B cell (primary cell): ENCODE data around the gene RALY. TPM values are rescaled to one million over a fixed set of nuclear protein-coding genes. Genes with fewer than 3 reads are reported as not detected.

ENCODE experiments used
- ATAC-seq: fragments of 200-7000 bp; cut with Tn5 transposase; one replicate; pipeline ENCODE4 v1.10.0; 2021; ENCODE audit warnings: low read depth, mild to moderate bottlenecking, moderate number of reproducible peaks, moderate library complexity
- CTCF ChIA-PET: fragments of 350-600 bp; sonication (Branson Sonifier 250); formaldehyde crosslinking; loops from one replicate; lab custom pipeline; 2021; ENCODE audit warnings: antibody characterized with exemption, inconsistent platforms; lab: Charles Lee
- POLR2A ChIA-PET: fragments of 350-600 bp; sonication (Branson Sonifier 250); formaldehyde crosslinking; loops from one replicate; lab custom pipeline; 2021; ENCODE audit warnings: antibody characterized with exemption; lab: Charles Lee
- DNase-seq: peaks from one replicate; pipeline ENCODE4 v3.0.0; 2013
- H2AFZ ChIP-seq: 2 replicates; pipeline ENCODE4 v1.6.1; 2012; ENCODE audit warnings: mild to moderate bottlenecking, low read depth, low read length; ENCODE audit not compliant: insufficient read depth, poor library complexity, severe bottlenecking
- H3K27ac ChIP-seq, 2 donors: 1 replicate in 1 of 2; 2 replicates in 1 of 2; pipeline ENCODE4 v1.5.1; 2012 to 2013; ENCODE audit warnings: low read length in 2 of 2, mild to moderate bottlenecking in 2 of 2, moderate library complexity in 1 of 2
- H3K27me3 ChIP-seq, 4 experiments: fragments of 200-600 bp in 1 of 4; sonication (generic) in 1 of 4; replicated peaks in 1 of 4; 1 replicate in 2 of 4; 2 replicates in 2 of 4; pipeline versions ENCODE4 v1.6.1 to v1.7.0; 2013 to 2016; ENCODE audit warnings: low read length in 3 of 4, mild to moderate bottlenecking in 2 of 4, mixed read lengths in 1 of 4, moderate library complexity in 1 of 4; ENCODE audit not compliant: insufficient read depth in 4 of 4, control insufficient read depth in 3 of 4; ENCODE audit errors: control extremely low read depth in 1 of 4
- H3K36me3 ChIP-seq, 2 experiments: replicated peaks in 1 of 2; 1 replicate in 1 of 2; 2 replicates in 1 of 2; pipeline versions ENCODE4 v1.6.1 to v1.7.1; 2013; ENCODE audit warnings: low read length in 1 of 2; ENCODE audit not compliant: insufficient read depth in 2 of 2, control insufficient read depth in 1 of 2; ENCODE audit errors: control extremely low read depth in 1 of 2, extremely low read depth in 1 of 2
- H3K4me1 ChIP-seq, 2 donors: fragments of 200-600 bp in 1 of 2; sonication (generic) in 1 of 2; 1 replicate in 1 of 2; 2 replicates in 1 of 2; pipeline versions ENCODE4 v1.5.1 to v1.6.1; 2013 to 2017; ENCODE audit warnings: low read length in 2 of 2; ENCODE audit not compliant: control insufficient read depth in 2 of 2, insufficient read depth in 2 of 2
- H3K4me2 ChIP-seq: replicated peaks from 2 replicates; pipeline ENCODE3; 2012; ENCODE audit warnings: mild to moderate bottlenecking, low read depth, low read length; ENCODE audit not compliant: poor library complexity, severe bottlenecking
- H3K4me3 ChIP-seq, 5 experiments: fragments of 200-600 bp in 1 of 5; sonication (generic) in 1 of 5; 1 replicate in 3 of 5; 2 replicates in 2 of 5; pipeline versions ENCODE4 v1.5.1 to v1.7.0; 2011 to 2016; ENCODE audit warnings: low read length in 4 of 5, mild to moderate bottlenecking in 4 of 5, low read depth in 2 of 5, control low read depth in 1 of 5, moderate library complexity in 1 of 5; ENCODE audit not compliant: insufficient read depth in 1 of 5; ENCODE audit errors: control extremely low read depth in 1 of 5, extremely low read depth in 1 of 5
- H3K79me2 ChIP-seq: fragments of 200-600 bp; sonication (generic); one replicate; pipeline ENCODE4 v1.6.0; 2016; ENCODE audit warnings: low read length; ENCODE audit not compliant: control insufficient read depth, insufficient read depth
- H3K9ac ChIP-seq: fragments of 200-600 bp; sonication (generic); 2 replicates; pipeline ENCODE4 v1.6.1; 2017; ENCODE audit warnings: mild to moderate bottlenecking, low read length, moderate library complexity
- H3K9me3 ChIP-seq, 3 donors: one replicate each; pipeline versions ENCODE4 v1.6.1 to v1.7.1; 2013; ENCODE audit warnings: low read length in 2 of 3; ENCODE audit not compliant: control insufficient read depth in 2 of 3, insufficient read depth in 1 of 3; ENCODE audit errors: control extremely low read depth in 1 of 3
- H4K20me1 ChIP-seq: 2 replicates; pipeline ENCODE4 v1.6.0; 2012; ENCODE audit warnings: mild to moderate bottlenecking, low read length; ENCODE audit not compliant: insufficient read depth, control insufficient read depth, poor library complexity, severe bottlenecking
- H3K27ac Mint-ChIP-seq: one replicate; pipeline ENCODE4 v1.8.0; 2021; ENCODE audit warnings: mixed read lengths
- H3K27me3 Mint-ChIP-seq: one replicate; pipeline ENCODE4 v1.8.0; 2021; ENCODE audit warnings: mixed read lengths
- H3K4me1 Mint-ChIP-seq: one replicate; pipeline ENCODE4 v1.8.0; 2021; ENCODE audit warnings: mixed read lengths
- H3K4me3 Mint-ChIP-seq: one replicate; pipeline ENCODE4 v1.8.0; 2021; ENCODE audit warnings: mixed read lengths
- H3K9me3 Mint-ChIP-seq: one replicate; pipeline ENCODE4 v1.8.0; 2022; ENCODE audit warnings: mixed read lengths; ENCODE audit not compliant: insufficient read depth
- EZH2 ChIP-seq: IDR thresholded peaks from 2 replicates; pipeline ENCODE4 v1.6.1; 2012; ENCODE audit warnings: borderline replicate concordance, low read depth, mild to moderate bottlenecking, moderate library complexity, low read length; ENCODE audit not compliant: insufficient read depth, poor library complexity, severe bottlenecking
- WGBS: methylation state at CpG from one replicate; pipeline ENCODE4 v1.1.5; 2013; ENCODE audit warnings: missing lambda C conversion rate; ENCODE audit not compliant: insufficient coverage; 5-methylcytosine and 5-hydroxymethylcytosine counted together
- intact Hi-C: fragments of 100-400 bp; cut with micrococcal nuclease; formaldehyde crosslinking; loops from one replicate; pipeline ENCODE4 v1.10.0; 2022
- polyA plus RNA-seq: library from polyadenylated mRNA; depleted of rRNA; stranded (reverse); fragments of >200 nt; gene quantifications from 2 replicates; pipeline ENCODE4 v1.2.3, GENCODE V29; 2012
- total RNA-seq, 2 donors: library from RNA; stranded (reverse); fragments of 120-200 nt in 1 of 2; gene quantifications; 1 replicate in 1 of 2; 2 replicates in 1 of 2; pipeline versions ENCODE4 v1.2.3 to v1.2.4, GENCODE V29; 2013 to 2022
- TF ChIP-seq, protein P1 (sequence below): fragments of 200-600 bp; IDR thresholded peaks from one replicate; pipeline ENCODE4 v1.8.0; 2022; ENCODE audit warnings: antibody characterized with exemption, mild to moderate bottlenecking

Gene RALY
- total and polyA plus RNA-seq, 2 donors (not counting 1 experiment from before 2014, with no cell fraction given) = 89.8 to 94.4 TPM

DNA sequence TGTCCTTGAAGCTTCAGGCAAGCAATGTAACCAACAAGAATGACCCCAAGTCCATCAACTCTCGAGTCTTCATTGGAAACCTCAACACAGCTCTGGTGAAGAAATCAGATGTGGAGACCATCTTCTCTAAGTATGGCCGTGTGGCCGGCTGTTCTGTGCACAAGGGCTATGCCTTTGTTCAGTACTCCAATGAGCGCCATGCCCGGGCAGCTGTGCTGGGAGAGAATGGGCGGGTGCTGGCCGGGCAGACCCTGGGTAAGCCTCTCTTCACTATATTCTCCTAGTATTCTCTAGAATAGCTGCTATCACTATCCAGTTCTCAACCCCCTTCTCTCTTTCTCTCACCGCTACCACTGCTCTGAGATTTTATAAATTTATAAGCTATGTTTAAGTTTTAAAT, 78.4 kb downstream of the RALY start:
- no peak overlapping the region for H3K4me3 Mint-ChIP-seq
- Histone ChIP-seq H3K36me3 (peaks cover 4 to 56% of the 10 kb centered on the region in 2 experiments), H3K4me3 (no peak overlapping the region), H3K27ac (no peak overlapping the region), H3K9ac (no peak overlapping the region), H3K79me2 (peaks cover 72% of the 10 kb centered on the region), H3K4me1 (peaks cover 9 to 13% of the 10 kb centered on the region in 2 donors), H2AFZ (no peak overlapping the region), H3K9me3 (no peaks in the 10 kb centered on the region), H3K4me2 (no peak overlapping the region), H3K27me3 (no peaks in the 10 kb centered on the region), H4K20me1 (peaks cover 85% of the 10 kb centered on the region)
- ChIA-PET CTCF (interaction anchor here (0.6 to 9.9 kb wide), 5 partner anchors 11 to 225 kb away, joined by 3 to 139 read pairs (median 4); no protein-coding TSS in a partner anchor), POLR2A (no interaction called here)
- DNase-seq = no peak
- H3K4me1 Mint-ChIP-seq = peaks cover 21% of the 10 kb centered on the region
- H3K9me3 Mint-ChIP-seq = no peaks in the 10 kb centered on the region
- TF ChIP-seq, protein P1, sequence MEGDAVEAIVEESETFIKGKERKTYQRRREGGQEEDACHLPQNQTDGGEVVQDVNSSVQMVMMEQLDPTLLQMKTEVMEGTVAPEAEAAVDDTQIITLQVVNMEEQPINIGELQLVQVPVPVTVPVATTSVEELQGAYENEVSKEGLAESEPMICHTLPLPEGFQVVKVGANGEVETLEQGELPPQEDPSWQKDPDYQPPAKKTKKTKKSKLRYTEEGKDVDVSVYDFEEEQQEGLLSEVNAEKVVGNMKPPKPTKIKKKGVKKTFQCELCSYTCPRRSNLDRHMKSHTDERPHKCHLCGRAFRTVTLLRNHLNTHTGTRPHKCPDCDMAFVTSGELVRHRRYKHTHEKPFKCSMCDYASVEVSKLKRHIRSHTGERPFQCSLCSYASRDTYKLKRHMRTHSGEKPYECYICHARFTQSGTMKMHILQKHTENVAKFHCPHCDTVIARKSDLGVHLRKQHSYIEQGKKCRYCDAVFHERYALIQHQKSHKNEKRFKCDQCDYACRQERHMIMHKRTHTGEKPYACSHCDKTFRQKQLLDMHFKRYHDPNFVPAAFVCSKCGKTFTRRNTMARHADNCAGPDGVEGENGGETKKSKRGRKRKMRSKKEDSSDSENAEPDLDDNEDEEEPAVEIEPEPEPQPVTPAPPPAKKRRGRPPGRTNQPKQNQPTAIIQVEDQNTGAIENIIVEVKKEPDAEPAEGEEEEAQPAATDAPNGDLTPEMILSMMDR = no peak
- TF ChIP-seq EZH2 = no peak
- 100% methylated on average over 4 of the region's 8 CpGs for WGBS
- no peak overlapping the region for H3K27ac Mint-ChIP-seq
- no peaks in the 10 kb centered on the region for H3K27me3 Mint-ChIP-seq
- intact Hi-C loops = no loop called here
- no peak for ATAC-seq

DNA sequence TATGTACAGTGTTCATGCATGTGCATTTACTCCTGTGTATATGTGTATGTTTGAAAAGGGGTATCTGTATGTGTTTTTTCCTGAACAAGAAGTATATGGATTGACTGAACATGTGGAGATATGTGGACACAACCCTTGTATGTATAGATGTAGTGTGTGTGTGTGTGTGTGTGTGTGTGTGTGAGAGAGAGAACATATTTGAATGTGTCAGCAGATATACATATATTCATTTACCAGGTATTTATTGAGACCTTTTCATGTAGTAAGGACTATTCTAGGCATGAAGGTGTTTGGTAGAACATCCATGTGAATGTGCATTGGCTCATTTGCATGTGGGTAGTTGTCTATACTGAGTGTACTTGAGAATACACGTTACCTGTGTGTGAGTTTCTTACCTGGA, 79.1 kb downstream of the RALY start:
- TF ChIP-seq, protein P1 = no peak
- TF ChIP-seq EZH2 = no peak
- Histone ChIP-seq H3K4me1 (peaks cover 9 to 13% of the 10 kb centered on the region in 2 donors), H3K9ac (no peak overlapping the region), H3K27ac (no peak overlapping the region), H3K4me2 (no peak overlapping the region), H3K79me2 (peaks cover 72% of the 10 kb centered on the region), H4K20me1 (peaks cover 92% of the 10 kb centered on the region), H3K9me3 (no peaks in the 10 kb centered on the region), H2AFZ (no peak overlapping the region), H3K27me3 (no peaks in the 10 kb centered on the region), H3K4me3 (no peak overlapping the region), H3K36me3 (peaks cover 4 to 61% of the 10 kb centered on the region in 2 experiments)
- 86% methylated on average over 1 of the region's 1 CpG for WGBS
- Mint-ChIP-seq H3K9me3 (no peaks in the 10 kb centered on the region), H3K4me1 (peaks cover 20% of the 10 kb centered on the region), H3K4me3 (no peak overlapping the region), H3K27ac (no peak overlapping the region), H3K27me3 (no peaks in the 10 kb centered on the region)
- intact Hi-C loops = no loop called here
- ATAC-seq (no peak), DNase-seq (no peak)
- POLR2A ChIA-PET = no interaction called here
- CTCF ChIA-PET = interaction anchor here (0.6 to 9.9 kb wide), 4 partner anchors 10 to 226 kb away, joined by 3 to 139 read pairs (median 6); no protein-coding TSS in a partner anchor
